A549 (cell line): ENCODE data around the gene MAP1LC3A.

Experiments used
- CBX8 ChIP-seq: fragments of 200-600 bp; sonication (generic); IDR thresholded peaks from 2 replicates; pipeline ENCODE4 v1.6.1; 2016
- CEBPB ChIP-seq, 2 experiments: fragments of >200 bp in 1 of 2; sonication (Bioruptor Twin) in 1 of 2; formaldehyde crosslinking in 1 of 2; IDR thresholded peaks; 2 replicates each; pipeline ENCODE4 v1.6.1; 2012 to 2016
- GATA3 ChIP-seq: IDR thresholded peaks from 2 replicates; pipeline ENCODE4 v1.6.1; 2012; ENCODE audit warnings: borderline replicate concordance
- HDAC2 ChIP-seq: fragments of 200-600 bp; sonication (generic); IDR thresholded peaks from 2 replicates; pipeline ENCODE4 v1.6.1; 2016
- PHF8 ChIP-seq: fragments of 200-600 bp; sonication (generic); IDR thresholded peaks from 2 replicates; pipeline ENCODE4 v1.6.1; 2016; ENCODE audit warnings: low read depth, mild to moderate bottlenecking, antibody characterized with exemption, moderate library complexity, borderline replicate concordance
- POLR2A ChIP-seq: IDR thresholded peaks from 2 replicates; pipeline ENCODE4 v1.6.1; 2012; ENCODE audit warnings: mild to moderate bottlenecking, low read length
- RCOR1 ChIP-seq: fragments of 150-350 bp; IDR thresholded peaks from 2 replicates; pipeline ENCODE4 v1.6.1; 2014; ENCODE audit warnings: antibody characterized with exemption, low read length, low read depth
- RFX5 ChIP-seq: fragments of 450-650 bp; IDR thresholded peaks from 2 replicates; pipeline ENCODE4 v1.7.1; 2014; ENCODE audit warnings: antibody characterized with exemption, mild to moderate bottlenecking, moderate library complexity
- RNF2 ChIP-seq: fragments of 200-600 bp; sonication (generic); IDR thresholded peaks from 2 replicates; pipeline ENCODE4 v1.6.1; 2016; ENCODE audit warnings: low read depth, mild to moderate bottlenecking, antibody characterized with exemption, moderate library complexity, borderline replicate concordance
- TP53 ChIP-seq: fragments of 250-450 bp; sonication (Bioruptor Pico); IDR thresholded peaks from 2 replicates; pipeline ENCODE4 v1.5.0; 2021; ENCODE audit warnings: mild to moderate bottlenecking, moderate library complexity
- TF ChIP-seq, protein P1 (sequence below): fragments of 200-600 bp; sonication (generic); IDR thresholded peaks from 2 replicates; pipeline ENCODE4 v1.6.1; 2016; ENCODE audit warnings: antibody characterized with exemption, mild to moderate bottlenecking, moderate library complexity
- TF ChIP-seq, protein P2 (sequence below): fragments of >200 bp; sonication (Bioruptor Twin); formaldehyde crosslinking; IDR thresholded peaks from 3 replicates; pipeline ENCODE4 v1.5.1; 2016
- TF ChIP-seq, protein P3 (sequence below): IDR thresholded peaks from 2 replicates; pipeline ENCODE4 v1.6.1; 2012

GRCh38 chr20:34582911-34583310, 24.4 kb downstream of the MAP1LC3A start:
- TF ChIP-seq CBX8 (no peak), RFX5 (no peak), RCOR1 (no peak), POLR2A (no peak), CEBPB (IDR thresholded peaks at IDR 0.05) (no peak), TP53 (CRISPR knock-in tag) (no peak), RNF2 (no peak), PHF8 (no peak), GATA3 (no peak), HDAC2 (no peak)
- TF ChIP-seq, protein P1, sequence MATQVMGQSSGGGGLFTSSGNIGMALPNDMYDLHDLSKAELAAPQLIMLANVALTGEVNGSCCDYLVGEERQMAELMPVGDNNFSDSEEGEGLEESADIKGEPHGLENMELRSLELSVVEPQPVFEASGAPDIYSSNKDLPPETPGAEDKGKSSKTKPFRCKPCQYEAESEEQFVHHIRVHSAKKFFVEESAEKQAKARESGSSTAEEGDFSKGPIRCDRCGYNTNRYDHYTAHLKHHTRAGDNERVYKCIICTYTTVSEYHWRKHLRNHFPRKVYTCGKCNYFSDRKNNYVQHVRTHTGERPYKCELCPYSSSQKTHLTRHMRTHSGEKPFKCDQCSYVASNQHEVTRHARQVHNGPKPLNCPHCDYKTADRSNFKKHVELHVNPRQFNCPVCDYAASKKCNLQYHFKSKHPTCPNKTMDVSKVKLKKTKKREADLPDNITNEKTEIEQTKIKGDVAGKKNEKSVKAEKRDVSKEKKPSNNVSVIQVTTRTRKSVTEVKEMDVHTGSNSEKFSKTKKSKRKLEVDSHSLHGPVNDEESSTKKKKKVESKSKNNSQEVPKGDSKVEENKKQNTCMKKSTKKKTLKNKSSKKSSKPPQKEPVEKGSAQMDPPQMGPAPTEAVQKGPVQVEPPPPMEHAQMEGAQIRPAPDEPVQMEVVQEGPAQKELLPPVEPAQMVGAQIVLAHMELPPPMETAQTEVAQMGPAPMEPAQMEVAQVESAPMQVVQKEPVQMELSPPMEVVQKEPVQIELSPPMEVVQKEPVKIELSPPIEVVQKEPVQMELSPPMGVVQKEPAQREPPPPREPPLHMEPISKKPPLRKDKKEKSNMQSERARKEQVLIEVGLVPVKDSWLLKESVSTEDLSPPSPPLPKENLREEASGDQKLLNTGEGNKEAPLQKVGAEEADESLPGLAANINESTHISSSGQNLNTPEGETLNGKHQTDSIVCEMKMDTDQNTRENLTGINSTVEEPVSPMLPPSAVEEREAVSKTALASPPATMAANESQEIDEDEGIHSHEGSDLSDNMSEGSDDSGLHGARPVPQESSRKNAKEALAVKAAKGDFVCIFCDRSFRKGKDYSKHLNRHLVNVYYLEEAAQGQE, result no peak
- TF ChIP-seq, protein P2, sequence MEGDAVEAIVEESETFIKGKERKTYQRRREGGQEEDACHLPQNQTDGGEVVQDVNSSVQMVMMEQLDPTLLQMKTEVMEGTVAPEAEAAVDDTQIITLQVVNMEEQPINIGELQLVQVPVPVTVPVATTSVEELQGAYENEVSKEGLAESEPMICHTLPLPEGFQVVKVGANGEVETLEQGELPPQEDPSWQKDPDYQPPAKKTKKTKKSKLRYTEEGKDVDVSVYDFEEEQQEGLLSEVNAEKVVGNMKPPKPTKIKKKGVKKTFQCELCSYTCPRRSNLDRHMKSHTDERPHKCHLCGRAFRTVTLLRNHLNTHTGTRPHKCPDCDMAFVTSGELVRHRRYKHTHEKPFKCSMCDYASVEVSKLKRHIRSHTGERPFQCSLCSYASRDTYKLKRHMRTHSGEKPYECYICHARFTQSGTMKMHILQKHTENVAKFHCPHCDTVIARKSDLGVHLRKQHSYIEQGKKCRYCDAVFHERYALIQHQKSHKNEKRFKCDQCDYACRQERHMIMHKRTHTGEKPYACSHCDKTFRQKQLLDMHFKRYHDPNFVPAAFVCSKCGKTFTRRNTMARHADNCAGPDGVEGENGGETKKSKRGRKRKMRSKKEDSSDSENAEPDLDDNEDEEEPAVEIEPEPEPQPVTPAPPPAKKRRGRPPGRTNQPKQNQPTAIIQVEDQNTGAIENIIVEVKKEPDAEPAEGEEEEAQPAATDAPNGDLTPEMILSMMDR, result no peak
- TF ChIP-seq, protein P3, sequence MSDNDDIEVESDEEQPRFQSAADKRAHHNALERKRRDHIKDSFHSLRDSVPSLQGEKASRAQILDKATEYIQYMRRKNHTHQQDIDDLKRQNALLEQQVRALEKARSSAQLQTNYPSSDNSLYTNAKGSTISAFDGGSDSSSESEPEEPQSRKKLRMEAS, result no peak
